GM10248 (cell line): ENCODE results near the gene NUDCD3.

Experiments
- CTCF ChIA-PET: fragments of 300-600 bp; sonication (Branson Sonifier 250); formaldehyde crosslinking; extraction: SDS; loops from one replicate; lab custom pipeline; 2021; ENCODE audit warnings: antibody characterized with exemption; lab: Yijun Ruan, JAX
- POLR2A ChIA-PET: fragments of 350-650 bp; sonication (Branson Sonifier 250); formaldehyde crosslinking; extraction: SDS; loops from one replicate; lab custom pipeline; 2020; ENCODE audit warnings: antibody characterized with exemption; lab: Yijun Ruan, JAX
- DNase-seq: peaks from one replicate; pipeline ENCODE4 v3.0.0; 2012; ENCODE audit errors: extremely low spot score
- TF ChIP-seq, protein P1 (sequence below): IDR thresholded peaks from 2 replicates; pipeline ENCODE4 v1.5.1; 2012; ENCODE audit warnings: mild to moderate bottlenecking, low read depth; ENCODE audit errors: extremely low read depth, missing control alignments, control extremely low read depth

Gene NUDCD3

DNA sequence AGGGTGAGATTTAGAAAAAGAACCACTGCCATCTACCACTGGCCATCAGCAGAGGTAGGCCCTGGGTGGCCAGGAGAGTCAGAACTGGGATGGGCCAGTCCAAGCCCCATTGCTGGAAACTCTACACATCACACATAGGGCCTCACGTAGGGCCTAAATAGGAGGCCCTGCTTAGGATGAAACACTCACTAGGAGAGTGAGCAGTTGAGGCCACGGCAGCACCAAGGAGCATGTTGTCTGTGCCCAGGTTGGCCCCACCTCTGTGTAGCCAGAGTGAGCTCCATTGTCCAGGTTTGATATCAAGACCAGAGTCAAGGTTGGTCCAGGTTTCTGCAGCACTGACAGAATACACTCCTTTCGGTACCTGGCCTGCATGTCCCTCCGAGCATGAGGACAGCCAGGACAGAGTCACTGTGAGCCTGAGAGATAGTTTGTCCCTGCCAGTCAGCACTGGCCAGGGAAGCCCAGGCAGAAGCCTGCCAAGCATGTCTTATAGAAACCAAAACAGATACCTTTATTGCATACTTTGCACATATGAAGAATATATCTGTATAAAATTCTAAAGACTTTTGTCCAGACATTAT, 87.2 kb downstream of the NUDCD3 start:
- CTCF ChIA-PET = interaction anchor here (1.2 to 1.7 kb wide), 4 partner anchors 16 to 72 kb away, joined by 3 to 5 read pairs (median 4); no protein-coding TSS in a partner anchor
- no peak for DNase-seq
- TF ChIP-seq, protein P1, sequence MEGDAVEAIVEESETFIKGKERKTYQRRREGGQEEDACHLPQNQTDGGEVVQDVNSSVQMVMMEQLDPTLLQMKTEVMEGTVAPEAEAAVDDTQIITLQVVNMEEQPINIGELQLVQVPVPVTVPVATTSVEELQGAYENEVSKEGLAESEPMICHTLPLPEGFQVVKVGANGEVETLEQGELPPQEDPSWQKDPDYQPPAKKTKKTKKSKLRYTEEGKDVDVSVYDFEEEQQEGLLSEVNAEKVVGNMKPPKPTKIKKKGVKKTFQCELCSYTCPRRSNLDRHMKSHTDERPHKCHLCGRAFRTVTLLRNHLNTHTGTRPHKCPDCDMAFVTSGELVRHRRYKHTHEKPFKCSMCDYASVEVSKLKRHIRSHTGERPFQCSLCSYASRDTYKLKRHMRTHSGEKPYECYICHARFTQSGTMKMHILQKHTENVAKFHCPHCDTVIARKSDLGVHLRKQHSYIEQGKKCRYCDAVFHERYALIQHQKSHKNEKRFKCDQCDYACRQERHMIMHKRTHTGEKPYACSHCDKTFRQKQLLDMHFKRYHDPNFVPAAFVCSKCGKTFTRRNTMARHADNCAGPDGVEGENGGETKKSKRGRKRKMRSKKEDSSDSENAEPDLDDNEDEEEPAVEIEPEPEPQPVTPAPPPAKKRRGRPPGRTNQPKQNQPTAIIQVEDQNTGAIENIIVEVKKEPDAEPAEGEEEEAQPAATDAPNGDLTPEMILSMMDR = no peak
- POLR2A ChIA-PET = no interaction called here

- ChIA-PET POLR2A (no interaction called here), CTCF (interaction anchor here (1.2 to 1.6 kb wide), 5 partner anchors 10 to 89 kb away, joined by 3 to 5 read pairs (median 3); no protein-coding TSS in a partner anchor)
- DNase-seq = no peak
- TF ChIP-seq, protein P1 = no peak
Observed at GRCh38 chr7:44402401-44403060, 87.9 kb downstream of the NUDCD3 start.

DNA sequence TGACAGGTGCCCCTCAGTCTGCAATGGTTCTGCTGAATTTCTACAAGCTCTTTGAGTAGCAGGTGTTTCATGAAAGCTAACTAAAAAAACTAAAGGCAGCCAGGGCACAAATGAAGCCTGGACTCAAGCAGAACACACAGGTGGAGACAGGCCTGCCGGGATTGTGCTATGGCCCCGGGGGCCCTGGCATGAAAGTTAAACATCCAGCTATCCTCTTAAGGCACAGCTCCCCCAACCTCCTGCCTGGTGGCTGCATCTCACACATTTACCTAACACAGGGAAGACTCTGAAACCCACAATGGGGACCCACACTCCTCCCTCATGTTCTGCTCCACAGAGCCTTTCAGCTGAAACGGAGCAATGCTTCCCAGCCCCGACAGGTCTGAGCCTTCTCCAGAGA, 88.8 kb downstream of the NUDCD3 start:
- CTCF ChIA-PET = interaction anchor here (1.1 to 1.6 kb wide), 4 partner anchors 9 to 89 kb away, joined by 3 to 5 read pairs (median 3); no protein-coding TSS in a partner anchor
- POLR2A ChIA-PET = no interaction called here
- TF ChIP-seq, protein P1 = no peak
- no peak for DNase-seq

GRCh38 chr7:44400033-44400511, 90.4 kb downstream of the NUDCD3 start:
- POLR2A ChIA-PET = no interaction called here

DNA sequence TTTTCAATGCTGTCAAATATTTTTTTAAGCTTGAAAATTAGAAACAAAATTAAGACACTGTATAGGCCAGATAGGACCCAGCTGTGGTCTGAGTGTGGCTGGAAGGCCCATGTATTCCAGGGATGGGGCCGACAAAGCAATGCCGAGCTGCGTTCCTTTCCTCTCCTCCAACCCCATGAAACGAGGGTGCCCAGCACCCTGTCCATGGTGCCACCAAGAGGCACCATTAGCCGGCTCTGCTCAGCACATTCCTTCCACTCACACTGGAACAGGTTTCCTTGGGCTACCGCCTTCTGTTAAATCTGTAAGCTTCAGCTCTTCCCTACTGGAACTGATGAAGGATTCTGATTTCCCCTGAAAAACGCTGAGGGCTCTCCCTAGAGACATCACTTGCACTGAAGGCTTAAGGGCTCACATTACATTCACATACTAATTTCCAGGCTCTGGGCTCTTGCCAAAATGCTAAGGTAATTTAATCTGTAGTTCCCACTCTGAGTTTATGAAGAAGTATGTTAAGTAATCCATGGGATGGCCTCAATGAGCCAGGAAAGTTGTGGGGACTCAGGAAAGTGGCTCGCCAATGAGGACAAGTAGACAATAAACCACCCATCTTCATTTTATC, 91.4 kb downstream of the NUDCD3 start:
- ChIA-PET CTCF (interaction anchor here (1.1 to 1.4 kb wide), 3 partner anchors 9 to 67 kb away, joined by 3 to 6 read pairs (median 4); no protein-coding TSS in a partner anchor), POLR2A (no interaction called here)
- TF ChIP-seq, protein P1 = no peak
- no peak for DNase-seq

More at GRCh38 chr7:44400033-44400511, 90.4 kb downstream of the NUDCD3 start:
- no peak for DNase-seq
- TF ChIP-seq, protein P1 = no peak
- CTCF ChIA-PET = interaction anchor here (0.7 to 1.4 kb wide), 3 partner anchors 8 to 17 kb away, joined by 3 to 6 read pairs (median 3); no protein-coding TSS in a partner anchor

DNA sequence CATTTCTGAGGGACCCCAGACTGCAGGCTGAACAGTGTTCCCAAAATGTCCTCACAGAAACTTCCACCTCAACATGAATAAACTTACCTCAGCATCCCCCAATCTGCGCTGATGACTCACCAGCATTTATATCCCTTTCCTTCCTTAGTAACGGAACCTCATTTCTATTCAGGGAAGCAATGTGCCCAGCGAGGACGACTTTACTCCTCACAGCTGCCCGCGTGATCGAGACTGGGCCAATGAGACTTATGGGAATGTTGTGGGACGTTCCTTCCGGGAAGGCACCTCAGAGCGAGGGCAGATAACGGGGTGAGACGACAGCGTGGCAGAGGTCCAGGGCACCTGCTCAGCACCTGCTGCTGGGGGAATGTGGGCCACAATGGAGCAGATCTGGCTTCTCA, 91.9 kb downstream of the NUDCD3 start:
- CTCF ChIA-PET = interaction anchor here (1.1 to 1.3 kb wide), 2 partner anchors 12 to 68 kb away, joined by 3 to 4 read pairs; no protein-coding TSS in a partner anchor
- no peak for DNase-seq
- POLR2A ChIA-PET = no interaction called here
- TF ChIP-seq, protein P1 = no peak
